Thyroid gland (tissue), 4 donors: Measurements from ENCODE around the gene RNF151. TPM values are rescaled to one million over a fixed set of nuclear protein-coding genes. Genes with fewer than 3 reads are reported as not detected.

Source experiments
- DNase-seq, 2 donors: peaks; one replicate each; pipeline ENCODE4 v3.0.0-alpha.2; 2019
- H3K27ac ChIP-seq, 3 donors: fragments of 200-600 bp; sonication (generic); 1 replicate in 2 of 3; 2 replicates in 1 of 3; pipeline ENCODE4 v1.5.1; 2016 to 2019; ENCODE audit warnings: mild to moderate bottlenecking in 1 of 3, moderate library complexity in 1 of 3
- H3K27me3 ChIP-seq: fragments of 200-600 bp; sonication (generic); one replicate; pipeline ENCODE4 v1.5.1; 2019
- H3K36me3 ChIP-seq, 2 donors: fragments of 200-600 bp; sonication (generic); one replicate each; pipeline ENCODE4 v1.5.1; 2016 to 2019
- H3K4me1 ChIP-seq, 2 donors: fragments of 200-600 bp; sonication (generic); one replicate each; pipeline ENCODE4 v1.5.1; 2017 to 2019
- H3K4me3 ChIP-seq, 3 donors: fragments of 200-600 bp; sonication (generic); replicated peaks in 1 of 3; 1 replicate in 2 of 3; 2 replicates in 1 of 3; pipeline ENCODE4 v1.5.1; 2016; ENCODE audit warnings: mild to moderate bottlenecking in 1 of 3
- H3K9me3 ChIP-seq: fragments of 200-600 bp; sonication (generic); one replicate; pipeline ENCODE4 v1.5.1; 2017
- POLR2A ChIP-seq, 2 donors: fragments of 450-650 bp; IDR thresholded peaks; one replicate each; pipeline ENCODE4 v1.6.1; 2017; ENCODE audit warnings: antibody characterized with exemption in 2 of 2, mild to moderate bottlenecking in 2 of 2, moderate library complexity in 1 of 2
- WGBS, 2 donors: methylation state at CpG; one replicate each; pipeline ENCODE4 v1.1.5; 2017; 5-methylcytosine and 5-hydroxymethylcytosine counted together
- intact Hi-C: fragments of 100-400 bp; cut with DNase I; formaldehyde crosslinking; loops from one replicate; pipeline ENCODE4 v1.15.1; 2023
- total RNA-seq, 4 donors: library from RNA; depleted of rRNA; stranded (reverse); fragments of >200 nt; gene quantifications; one replicate each; pipeline ENCODE4 v1.2.3, GENCODE V29; 2016
- TF ChIP-seq, protein P1 (sequence below), 6 experiments: fragments of 200-600 bp in 3 of 6; fragments of 450-650 bp in 3 of 6; sonication (generic) in 3 of 6; IDR thresholded peaks; one replicate each; pipeline ENCODE4 v1.5.1; 2016 to 2019; ENCODE audit warnings: antibody characterized with exemption in 6 of 6, mild to moderate bottlenecking in 2 of 6, inconsistent platforms in 1 of 6, moderate library complexity in 1 of 6

Gene RNF151, protein sequence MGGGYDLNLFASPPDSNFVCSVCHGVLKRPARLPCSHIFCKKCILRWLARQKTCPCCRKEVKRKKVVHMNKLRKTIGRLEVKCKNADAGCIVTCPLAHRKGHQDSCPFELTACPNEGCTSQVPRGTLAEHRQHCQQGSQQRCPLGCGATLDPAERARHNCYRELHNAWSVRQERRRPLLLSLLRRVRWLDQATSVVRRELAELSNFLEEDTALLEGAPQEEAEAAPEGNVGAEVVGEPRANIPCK
- not detected for total RNA-seq

- DNase-seq = no peak
- H3K27ac ChIP-seq = peak within 1 kb of the TSS in 1 of 3 donors; percentile 93
- peak within 1 kb of the TSS in 2 of 3 donors; percentile 80 to 84 for H3K4me3 ChIP-seq
- no peak for TF ChIP-seq POLR2A (IDR thresholded peaks at IDR 0.05)
- TF ChIP-seq, protein P1, sequence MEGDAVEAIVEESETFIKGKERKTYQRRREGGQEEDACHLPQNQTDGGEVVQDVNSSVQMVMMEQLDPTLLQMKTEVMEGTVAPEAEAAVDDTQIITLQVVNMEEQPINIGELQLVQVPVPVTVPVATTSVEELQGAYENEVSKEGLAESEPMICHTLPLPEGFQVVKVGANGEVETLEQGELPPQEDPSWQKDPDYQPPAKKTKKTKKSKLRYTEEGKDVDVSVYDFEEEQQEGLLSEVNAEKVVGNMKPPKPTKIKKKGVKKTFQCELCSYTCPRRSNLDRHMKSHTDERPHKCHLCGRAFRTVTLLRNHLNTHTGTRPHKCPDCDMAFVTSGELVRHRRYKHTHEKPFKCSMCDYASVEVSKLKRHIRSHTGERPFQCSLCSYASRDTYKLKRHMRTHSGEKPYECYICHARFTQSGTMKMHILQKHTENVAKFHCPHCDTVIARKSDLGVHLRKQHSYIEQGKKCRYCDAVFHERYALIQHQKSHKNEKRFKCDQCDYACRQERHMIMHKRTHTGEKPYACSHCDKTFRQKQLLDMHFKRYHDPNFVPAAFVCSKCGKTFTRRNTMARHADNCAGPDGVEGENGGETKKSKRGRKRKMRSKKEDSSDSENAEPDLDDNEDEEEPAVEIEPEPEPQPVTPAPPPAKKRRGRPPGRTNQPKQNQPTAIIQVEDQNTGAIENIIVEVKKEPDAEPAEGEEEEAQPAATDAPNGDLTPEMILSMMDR (IDR thresholded peaks at IDR 0.05) = no peak
- 86 to 96% methylated on average over 6 of the region's 6 CpGs for WGBS, 2 donors
- H3K9me3 ChIP-seq = no peaks in the 10 kb centered on the region
- no peaks in the 10 kb centered on the region for H3K27me3 ChIP-seq
- peaks cover 23 to 29% of the 10 kb centered on the region in 2 donors for H3K4me1 ChIP-seq
- intact Hi-C loops = no loop called here
- H3K36me3 ChIP-seq = peaks cover 4 to 15% of the 10 kb centered on the region in 2 donors
Measured at GRCh38 chr16:1966460-1966859, at the start of gene RNF151. TSS of gene RNF151 (plus strand) at chr16:1966856. CDS start at chr16:1966882, 26 bp downstream.

DNA sequence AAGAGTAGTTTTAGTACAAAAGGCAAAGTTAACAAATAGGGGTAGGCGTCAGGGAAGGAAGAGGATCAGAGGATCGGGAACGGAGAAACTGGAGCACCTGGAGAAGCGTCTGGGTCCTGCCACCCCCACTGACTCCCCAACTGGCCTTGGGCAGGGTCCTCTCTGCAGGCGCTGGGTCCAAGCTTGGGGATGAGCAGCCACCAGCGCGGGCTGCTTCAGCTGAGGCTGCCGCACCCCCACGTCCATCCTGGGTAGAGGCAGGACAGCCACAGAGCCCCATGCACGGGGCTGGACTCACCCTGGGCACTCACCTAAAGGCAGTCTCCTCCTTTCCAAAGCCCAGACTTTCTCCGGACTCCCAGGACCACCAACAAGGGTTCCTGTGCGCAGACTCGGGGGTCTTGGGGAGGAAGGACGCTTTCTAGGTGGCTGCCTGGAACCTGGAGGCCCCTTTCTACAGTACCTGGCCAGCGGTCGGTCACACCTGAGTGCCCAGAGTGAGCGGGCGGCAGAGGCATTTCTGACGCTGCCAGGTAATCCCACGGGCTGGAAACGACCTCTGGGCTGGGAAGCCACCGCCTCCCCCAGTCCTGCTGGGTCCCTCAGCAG lies 49.5 kb upstream of the RNF151 start:
- H3K27me3 ChIP-seq = peaks cover 12% of the 10 kb centered on the region
- H3K27ac ChIP-seq = no peak overlapping the region
- TF ChIP-seq, protein P1 (IDR thresholded peaks at IDR 0.05) = no peak
- TF ChIP-seq POLR2A (IDR thresholded peaks at IDR 0.05) = no peak
- intact Hi-C loops = no loop called here
- peak; percentile 25 to 38 for DNase-seq
- 7 to 18% methylated on average over 13 to 22 of the region's 22 CpGs for WGBS, 2 donors
- no peaks in the 10 kb centered on the region for H3K36me3 ChIP-seq
- no peaks in the 10 kb centered on the region for H3K9me3 ChIP-seq
- peaks cover 0 to 21% of the 10 kb centered on the region in 2 donors for H3K4me1 ChIP-seq
- no peak overlapping the region for H3K4me3 ChIP-seq

DNA sequence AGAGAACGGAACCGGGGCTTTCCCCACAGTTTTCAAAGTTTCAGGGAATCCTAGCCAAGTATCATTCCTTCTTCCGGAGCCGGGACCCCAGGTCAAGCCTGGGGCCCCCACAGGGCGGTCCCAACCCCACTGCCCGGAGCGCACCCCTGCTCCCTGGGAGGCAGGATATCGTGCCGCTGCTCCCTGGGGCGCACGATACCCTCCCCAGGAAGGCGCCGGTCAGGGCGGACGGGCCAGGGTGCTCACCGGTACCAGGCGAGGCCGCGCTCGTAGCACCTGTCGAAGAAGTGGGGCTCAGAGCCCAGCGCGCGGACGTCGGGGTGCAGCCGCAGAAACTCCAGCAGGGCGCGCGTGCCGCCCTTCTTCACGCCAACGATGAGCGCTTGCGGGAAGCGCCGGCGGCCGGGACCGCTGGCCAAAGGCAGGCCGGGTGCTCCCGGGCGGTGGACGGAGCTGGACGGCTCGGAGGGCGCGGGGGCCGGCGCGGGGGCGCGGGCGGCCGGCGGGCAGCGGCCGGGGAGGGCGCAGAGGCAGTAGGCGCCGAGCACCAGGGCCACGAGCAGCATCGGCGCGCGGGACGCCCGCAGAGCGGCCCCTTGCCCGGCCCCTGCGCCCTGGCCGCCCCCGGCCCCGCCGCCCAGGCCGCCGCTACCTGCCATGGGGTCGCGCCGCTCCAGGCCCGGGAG lies 48.8 kb upstream of the RNF151 start:
- Histone ChIP-seq H3K27ac (no peak overlapping the region), H3K27me3 (peaks cover 12% of the 10 kb centered on the region), H3K4me1 (peaks cover 0 to 21% of the 10 kb centered on the region in 2 donors), H3K9me3 (no peaks in the 10 kb centered on the region), H3K36me3 (no peaks in the 10 kb centered on the region), H3K4me3 (no peak overlapping the region)
- intact Hi-C loops = no loop called here
- DNase-seq = no peak
- no peak for TF ChIP-seq POLR2A (IDR thresholded peaks at IDR 0.05)
- TF ChIP-seq, protein P1 (IDR thresholded peaks at IDR 0.05) = no peak
- 0% methylated on average over 4 to 10 of the region's 81 CpGs for WGBS, 2 donors

DNA sequence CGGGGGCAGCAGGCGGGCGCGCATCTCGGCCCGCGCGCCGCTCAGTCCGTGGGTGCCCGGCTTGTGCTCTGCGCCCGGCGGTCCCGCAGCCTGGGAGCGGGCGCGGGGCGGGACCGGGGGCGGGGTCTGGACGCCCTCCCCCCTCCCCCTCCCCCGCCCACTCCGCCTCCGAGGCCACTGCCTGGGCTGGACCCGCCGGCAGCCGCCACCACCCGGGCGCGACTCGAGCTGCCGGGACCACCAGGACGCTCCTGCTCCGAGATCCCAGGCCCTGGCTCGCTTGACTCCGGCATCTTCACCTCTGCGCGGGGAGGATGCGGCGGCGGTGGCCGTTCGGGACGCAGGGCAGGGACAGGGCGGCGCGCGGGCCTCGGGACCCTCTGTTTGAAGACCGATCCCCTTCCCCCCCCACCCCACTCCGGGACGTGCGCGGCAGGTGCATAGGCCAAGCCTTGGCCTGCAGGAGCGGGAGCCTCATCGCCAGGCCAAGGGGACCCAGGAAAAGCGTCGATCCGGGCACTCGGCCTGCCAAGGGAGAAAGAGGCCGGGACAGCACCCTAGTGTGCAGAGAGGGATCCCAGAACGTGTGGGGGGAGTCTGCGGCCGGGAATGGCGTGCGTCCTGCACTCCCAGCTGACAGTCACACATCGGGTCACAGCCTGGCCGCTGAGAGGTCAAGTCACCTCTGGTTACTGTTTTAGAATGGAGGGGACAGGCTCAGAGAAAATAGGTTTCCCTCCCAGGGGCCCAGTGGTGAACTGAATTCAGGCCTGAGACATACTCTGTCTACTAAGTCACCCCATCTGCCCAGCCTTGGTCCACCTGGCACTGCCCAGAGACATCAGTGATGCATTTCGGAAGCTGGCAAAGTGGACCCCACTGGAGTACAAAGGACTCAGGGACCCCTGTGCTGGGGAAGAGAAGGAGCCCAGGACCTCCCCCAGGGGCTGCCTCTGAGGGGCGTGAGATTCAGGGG lies 48.0 kb upstream of the RNF151 start, which contains the start of gene HS3ST6:
HS3ST6 (minus strand) TSS at position 65 of the 976 bp plus-strand sequence. CDS start 92 bp downstream, outside the sequence.
- 10 to 13% methylated on average over 9 to 19 of the region's 71 CpGs for WGBS, 2 donors
- H3K36me3 ChIP-seq = no peaks in the 10 kb centered on the region

More for the DNA sequence above, 48.0 kb upstream of the RNF151 start, which contains the start of gene HS3ST6:
- Histone ChIP-seq H3K4me1 (peaks cover 0 to 17% of the 10 kb centered on the region in 2 donors), H3K4me3 (no peak within 1 kb of the TSS), H3K27ac (no peak within 1 kb of the TSS), H3K9me3 (no peaks in the 10 kb centered on the region), H3K27me3 (peaks cover 12% of the 10 kb centered on the region)
- TF ChIP-seq, protein P1 (IDR thresholded peaks at IDR 0.05) = no peak
- TF ChIP-seq POLR2A (IDR thresholded peaks at IDR 0.05) = no peak
- DNase-seq = no peak
- intact Hi-C loops = no loop called here
